Measurements from ENCODE around the gene SIRT5.

DNA sequence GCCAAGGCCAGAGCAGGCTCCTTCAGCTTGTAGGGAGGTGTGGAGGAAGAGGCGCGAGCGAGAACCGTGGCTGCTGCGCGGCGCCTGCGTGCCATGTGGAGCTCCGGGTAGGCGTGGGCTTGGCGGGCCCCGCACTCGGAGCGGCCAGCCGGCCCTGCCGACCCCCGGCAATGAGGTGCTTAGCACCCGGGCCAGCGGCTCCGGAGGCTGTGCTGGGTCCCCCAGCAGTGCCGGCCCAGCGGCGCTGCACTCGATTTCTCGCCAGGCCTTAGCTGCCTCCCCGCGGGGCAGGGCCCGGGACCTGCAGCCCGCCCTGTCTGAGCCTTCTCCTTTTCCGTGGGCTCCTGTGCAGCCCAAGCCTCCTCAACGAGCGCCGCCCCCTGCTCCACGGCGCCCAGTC, 32.9 kb upstream of the SIRT5 start:
- TF ChIP-seq CTCF (IDR thresholded peaks at IDR 0.05) = no peak
- TF ChIP-seq POLR2AphosphoS5 (IDR thresholded peaks at IDR 0.05) = no peak
- TF ChIP-seq POLR2A (IDR thresholded peaks at IDR 0.05) = no peak

All from stomach (tissue), 4 donors.